Urinary bladder (tissue), 4 donors: Measurements from ENCODE around the gene PLEKHM2. TPM values are rescaled to one million over a fixed set of nuclear protein-coding genes. Genes with fewer than 3 reads are reported as not detected.

Source experiments
- DNase-seq: peaks from one replicate; pipeline ENCODE4 v3.0.0-alpha.2; 2015; ENCODE audit errors: extremely low spot score
- H3K27ac ChIP-seq: one replicate; pipeline ENCODE4 v1.5.1; 2013; ENCODE audit warnings: low read depth, mild to moderate bottlenecking, moderate library complexity
- H3K36me3 ChIP-seq: one replicate; pipeline ENCODE4 v1.6.1; 2013; ENCODE audit warnings: mild to moderate bottlenecking, moderate library complexity; ENCODE audit not compliant: insufficient read depth
- H3K4me1 ChIP-seq: one replicate; pipeline ENCODE4 v1.6.1; 2013; ENCODE audit warnings: mild to moderate bottlenecking, moderate library complexity; ENCODE audit not compliant: insufficient read depth
- H3K4me3 ChIP-seq: one replicate; pipeline ENCODE4 v1.5.1; 2013; ENCODE audit warnings: low read depth, low read length
- WGBS: extraction: QIAGEN DNeasy Blood & Tissue Kit; methylation state at CpG from one replicate; pipeline ENCODE4 v1.1.7; 2013; 5-methylcytosine and 5-hydroxymethylcytosine counted together
- polyA plus RNA-seq: library from polyadenylated mRNA; stranded (reverse); fragments of 200-250 nt; gene quantifications from one replicate; pipeline ENCODE4 v1.2.3, GENCODE V29; 2013
- total RNA-seq: library from RNA; depleted of rRNA; stranded (reverse); fragments of >200 nt; gene quantifications from one replicate; pipeline ENCODE4 v1.2.3, GENCODE V29; 2014
- donor health status: healthy with polysubstance abuse.
- donor health status: healthy.

PLEKHM2 gene
- total and polyA plus RNA-seq, 2 donors, result 23.5 to 53.5 TPM

DNA sequence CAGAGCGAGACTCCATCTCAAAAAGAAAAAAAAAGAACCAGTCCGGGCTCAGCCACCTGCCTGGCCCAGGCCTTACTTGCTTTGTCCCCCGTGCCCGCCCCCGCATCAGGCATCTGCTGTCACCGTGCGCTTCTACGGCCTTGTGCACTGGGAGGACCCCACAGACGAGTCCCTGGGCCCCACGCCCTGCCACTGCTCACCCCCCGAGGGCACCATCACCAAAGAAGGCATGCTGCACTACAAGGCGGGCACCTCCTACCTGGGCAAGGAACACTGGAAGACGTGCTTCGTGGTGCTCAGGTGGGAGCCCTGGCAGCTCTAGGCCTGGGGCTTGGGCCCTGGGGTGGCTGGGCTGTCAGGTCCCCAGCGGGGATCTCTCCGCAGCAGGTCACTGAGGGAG, 46.3 kb downstream of the PLEKHM2 start:
- Histone ChIP-seq H3K36me3 (peaks cover 15% of the 10 kb centered on the region), H3K27ac (no peak overlapping the region), H3K4me3 (no peak overlapping the region), H3K4me1 (no peaks in the 10 kb centered on the region)
- 95% methylated on average over 16 of the region's 16 CpGs for whole genome bisulfite sequencing
- DNase-seq, result no peak

GRCh38 chr1:15730936-15731335, 46.8 kb downstream of the PLEKHM2 start:
- Histone ChIP-seq H3K36me3 (peaks cover 11% of the 10 kb centered on the region), H3K27ac (no peak overlapping the region), H3K4me3 (no peak overlapping the region), H3K4me1 (no peaks in the 10 kb centered on the region)
- 94% methylated on average over 16 of the region's 16 CpGs for WGBS
- no peak for DNase-seq

DNA sequence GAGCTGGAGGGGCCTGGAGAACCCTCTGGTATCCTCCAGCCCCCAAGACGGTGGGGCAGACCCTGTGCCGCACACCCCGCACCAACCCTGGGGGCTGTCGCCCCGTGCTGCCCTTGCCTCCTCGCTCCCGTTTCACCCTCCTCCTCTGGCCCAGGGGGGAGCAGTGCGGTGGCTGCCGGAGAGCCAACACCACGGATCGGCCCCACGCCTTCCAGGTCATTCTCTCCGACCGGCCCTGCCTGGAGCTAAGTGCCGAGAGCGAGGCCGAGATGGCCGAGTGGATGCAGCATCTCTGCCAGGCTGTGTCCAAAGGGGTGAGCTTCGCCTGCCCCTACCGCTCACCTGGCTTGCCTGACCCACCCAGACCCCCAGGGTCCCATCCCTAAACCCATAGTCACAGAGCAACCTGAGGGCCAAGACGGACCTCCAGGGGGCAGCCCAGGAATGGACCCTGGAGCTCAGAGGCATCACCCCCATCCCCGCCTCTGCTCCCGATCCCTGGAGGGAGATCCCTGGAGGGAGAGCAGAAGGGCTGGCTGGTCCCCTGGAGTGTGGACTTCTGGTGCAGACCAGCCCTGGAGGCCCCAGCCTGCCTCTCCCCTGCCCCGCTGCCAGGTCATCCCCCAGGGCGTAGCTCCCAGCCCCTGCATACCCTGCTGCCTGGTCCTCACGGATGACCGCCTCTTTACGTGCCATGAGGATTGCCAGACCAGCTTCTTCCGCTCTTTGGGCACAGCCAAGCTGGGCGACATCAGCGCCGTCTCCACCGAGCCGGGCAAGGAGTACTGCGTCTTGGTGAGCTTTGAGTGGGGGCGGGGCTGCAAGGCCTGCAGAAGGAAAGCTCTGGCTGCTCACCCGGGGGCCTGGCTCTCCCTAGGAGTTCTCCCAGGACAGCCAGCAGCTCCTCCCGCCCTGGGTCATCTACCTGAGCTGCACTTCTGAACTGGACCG, 47.9 kb downstream of the PLEKHM2 start:
- WGBS, result 92% methylated on average over 39 of the region's 39 CpGs
- no peak overlapping the region for H3K4me3 ChIP-seq
- no peak overlapping the region for H3K27ac ChIP-seq
- no peak for DNase-seq
- no peaks in the 10 kb centered on the region for H3K4me1 ChIP-seq
- H3K36me3 ChIP-seq, result peaks cover 10% of the 10 kb centered on the region

- H3K4me1 ChIP-seq, result no peaks in the 10 kb centered on the region
- peaks cover 7% of the 10 kb centered on the region for H3K36me3 ChIP-seq
- WGBS, result 83% methylated on average over 7 of the region's 7 CpGs
- H3K27ac ChIP-seq, result no peak overlapping the region
- no peak overlapping the region for H3K4me3 ChIP-seq
- DNase-seq, result no peak
Observed at GRCh38 chr1:15732686-15733081, 48.6 kb downstream of the PLEKHM2 start.

DNA sequence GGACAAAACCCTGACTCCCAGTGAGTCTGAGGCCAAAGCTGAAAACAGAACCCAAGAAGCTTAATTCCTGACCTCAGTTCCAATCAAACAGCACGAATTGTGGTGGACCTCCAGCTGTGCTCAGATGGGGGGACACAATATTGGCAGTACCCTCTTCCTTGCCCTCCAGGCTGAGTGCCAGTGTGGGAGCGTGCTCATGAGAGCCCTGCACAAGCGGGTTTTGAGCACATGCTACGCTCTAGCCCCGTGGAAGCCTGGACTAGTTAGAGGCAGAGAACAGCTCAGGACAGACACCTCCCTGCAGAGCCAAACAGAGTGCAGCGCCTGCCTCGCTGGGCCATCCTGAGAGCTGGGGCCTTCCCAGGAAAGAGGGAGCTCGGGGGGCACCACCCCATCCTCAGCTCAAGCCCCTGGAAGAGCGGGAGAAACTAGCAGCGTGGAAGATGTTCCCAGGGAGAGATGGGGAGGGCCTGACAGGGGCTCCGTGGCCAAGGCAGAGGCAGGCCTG, 49.2 kb downstream of the PLEKHM2 start:
- no peaks in the 10 kb centered on the region for H3K4me1 ChIP-seq
- no peak for DNase-seq
- 89% methylated on average over 11 of the region's 11 CpGs for WGBS
- H3K4me3 ChIP-seq, result no peak overlapping the region
- H3K36me3 ChIP-seq, result peaks cover 7% of the 10 kb centered on the region
- no peak overlapping the region for H3K27ac ChIP-seq

DNA sequence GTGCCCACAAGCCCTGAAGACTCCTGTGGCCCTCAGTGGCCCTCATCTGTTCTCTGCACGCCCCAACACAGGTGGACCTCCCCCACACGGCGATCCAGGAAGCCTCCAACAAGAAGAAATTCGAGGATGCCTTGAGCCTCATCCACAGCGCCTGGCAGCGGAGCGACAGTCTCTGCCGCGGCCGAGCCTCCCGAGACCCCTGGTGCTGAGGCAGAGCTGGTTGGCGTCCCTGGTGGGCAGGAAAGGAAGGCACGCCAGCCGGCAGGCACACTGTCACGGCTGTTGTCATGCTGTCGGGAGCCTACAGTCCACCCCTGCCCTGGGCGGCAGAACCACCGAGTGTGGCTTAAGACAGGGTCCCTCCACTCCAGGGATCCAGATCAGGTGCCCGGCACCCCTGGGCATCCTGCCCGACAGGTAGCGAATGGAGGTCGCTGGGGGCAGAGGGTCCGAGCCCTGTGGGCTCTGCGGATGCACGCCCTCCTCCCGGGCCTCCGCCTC, 49.7 kb downstream of the PLEKHM2 start:
- H3K4me3 ChIP-seq, result no peak overlapping the region
- no peak for DNase-seq
- WGBS, result 90% methylated on average over 27 of the region's 27 CpGs
- peaks cover 4% of the 10 kb centered on the region for H3K36me3 ChIP-seq
- no peak overlapping the region for H3K27ac ChIP-seq
- no peaks in the 10 kb centered on the region for H3K4me1 ChIP-seq

GRCh38 chr1:15734296-15734695, 50.2 kb downstream of the PLEKHM2 start:
- H3K36me3 ChIP-seq, result peaks cover 4% of the 10 kb centered on the region
- WGBS, result 75% methylated on average over 13 of the region's 13 CpGs
- DNase-seq, result no peak
- H3K27ac ChIP-seq, result no peak overlapping the region
- no peaks in the 10 kb centered on the region for H3K4me1 ChIP-seq
- no peak overlapping the region for H3K4me3 ChIP-seq

GRCh38 chr1:15734901-15735300, 50.8 kb downstream of the PLEKHM2 start:
- Histone ChIP-seq H3K4me1 (no peaks in the 10 kb centered on the region), H3K27ac (no peak overlapping the region), H3K4me3 (no peak overlapping the region), H3K36me3 (peaks cover 4% of the 10 kb centered on the region)
- DNase-seq, result no peak
- WGBS, result 74% methylated on average over 17 of the region's 17 CpGs

- H3K36me3 ChIP-seq, result peaks cover 4% of the 10 kb centered on the region
- WGBS, result 80% methylated on average over 12 of the region's 12 CpGs
- no peak for DNase-seq
- H3K4me3 ChIP-seq, result no peak overlapping the region
- H3K27ac ChIP-seq, result no peak overlapping the region
- no peaks in the 10 kb centered on the region for H3K4me1 ChIP-seq
Observed at GRCh38 chr1:15735304-15736037, 51.4 kb downstream of the PLEKHM2 start.

DNA sequence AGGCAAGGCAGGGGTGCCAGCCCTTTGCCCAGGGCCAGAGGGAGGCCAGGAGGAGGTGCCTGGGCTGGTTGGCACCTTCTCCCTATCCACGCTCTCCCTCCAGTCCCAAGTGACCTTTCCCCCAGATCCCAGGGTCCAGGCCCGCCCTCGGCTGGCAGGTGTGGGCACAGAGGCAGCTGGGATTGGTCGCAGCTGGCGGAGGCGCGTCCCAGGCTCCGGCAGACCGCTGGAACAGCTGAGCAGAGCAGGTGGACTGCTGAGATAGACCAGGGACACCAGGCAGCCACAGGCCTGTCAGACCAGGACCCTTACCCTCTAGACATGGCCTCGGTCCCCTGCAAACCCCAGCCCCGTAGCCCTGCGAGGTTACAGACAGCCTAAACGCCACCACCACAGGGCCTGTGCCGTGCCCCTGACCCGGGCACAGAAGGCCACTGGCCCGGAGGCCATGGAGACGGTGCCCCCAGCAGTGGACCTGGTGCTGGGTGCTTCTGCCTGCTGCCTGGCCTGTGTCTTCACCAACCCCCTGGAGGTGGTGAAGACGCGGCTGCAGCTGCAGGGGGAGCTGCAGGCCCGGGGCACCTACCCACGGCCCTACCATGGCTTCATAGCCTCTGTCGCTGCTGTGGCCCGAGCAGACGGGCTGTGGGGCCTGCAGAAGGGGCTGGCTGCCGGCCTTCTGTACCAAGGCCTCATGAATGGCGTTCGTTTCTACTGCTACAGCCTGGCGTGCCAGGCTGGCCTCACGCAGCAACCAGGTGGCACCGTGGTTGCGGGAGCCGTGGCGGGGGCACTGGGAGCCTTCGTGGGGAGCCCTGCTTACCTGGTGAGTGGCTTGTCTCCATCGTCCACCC, 52.1 kb downstream of the PLEKHM2 start, which contains the start of gene SLC25A34:
SLC25A34 (plus strand) TSS at position 221 of the 854 bp plus-strand sequence; CDS start at position 449, 228 bp downstream.
- peaks cover 4% of the 10 kb centered on the region for H3K36me3 ChIP-seq
- DNase-seq, result no peak
- H3K4me1 ChIP-seq, result no peaks in the 10 kb centered on the region
- 80% methylated on average over 35 of the region's 35 CpGs for WGBS
- H3K4me3 ChIP-seq, result no peak within 1 kb of the TSS
- no peak within 1 kb of the TSS for H3K27ac ChIP-seq

DNA sequence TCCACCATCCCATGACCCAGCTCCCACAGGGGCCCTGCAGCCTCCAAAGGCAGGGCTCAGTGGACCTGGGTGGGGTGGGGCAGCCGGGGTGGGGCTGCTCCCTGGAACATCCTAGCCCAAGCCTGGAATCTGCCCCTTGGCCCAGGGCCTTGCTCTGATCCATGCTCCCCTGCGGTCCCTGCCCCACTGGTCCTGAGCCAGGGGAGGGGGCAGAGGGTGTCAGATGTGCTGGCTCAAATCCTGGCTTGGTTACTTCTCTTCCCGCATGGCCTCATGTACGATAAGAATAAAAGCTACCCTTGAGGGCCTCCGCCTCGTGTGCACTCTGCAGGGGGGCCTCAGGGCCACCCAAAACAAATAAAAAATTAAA, 52.8 kb downstream of the PLEKHM2 start:
- 42% methylated on average over 6 of the region's 6 CpGs for WGBS
- peaks cover 3% of the 10 kb centered on the region for H3K36me3 ChIP-seq
- no peak for DNase-seq
- H3K4me1 ChIP-seq, result no peaks in the 10 kb centered on the region
- no peak overlapping the region for H3K27ac ChIP-seq
- H3K4me3 ChIP-seq, result no peak overlapping the region

DNA sequence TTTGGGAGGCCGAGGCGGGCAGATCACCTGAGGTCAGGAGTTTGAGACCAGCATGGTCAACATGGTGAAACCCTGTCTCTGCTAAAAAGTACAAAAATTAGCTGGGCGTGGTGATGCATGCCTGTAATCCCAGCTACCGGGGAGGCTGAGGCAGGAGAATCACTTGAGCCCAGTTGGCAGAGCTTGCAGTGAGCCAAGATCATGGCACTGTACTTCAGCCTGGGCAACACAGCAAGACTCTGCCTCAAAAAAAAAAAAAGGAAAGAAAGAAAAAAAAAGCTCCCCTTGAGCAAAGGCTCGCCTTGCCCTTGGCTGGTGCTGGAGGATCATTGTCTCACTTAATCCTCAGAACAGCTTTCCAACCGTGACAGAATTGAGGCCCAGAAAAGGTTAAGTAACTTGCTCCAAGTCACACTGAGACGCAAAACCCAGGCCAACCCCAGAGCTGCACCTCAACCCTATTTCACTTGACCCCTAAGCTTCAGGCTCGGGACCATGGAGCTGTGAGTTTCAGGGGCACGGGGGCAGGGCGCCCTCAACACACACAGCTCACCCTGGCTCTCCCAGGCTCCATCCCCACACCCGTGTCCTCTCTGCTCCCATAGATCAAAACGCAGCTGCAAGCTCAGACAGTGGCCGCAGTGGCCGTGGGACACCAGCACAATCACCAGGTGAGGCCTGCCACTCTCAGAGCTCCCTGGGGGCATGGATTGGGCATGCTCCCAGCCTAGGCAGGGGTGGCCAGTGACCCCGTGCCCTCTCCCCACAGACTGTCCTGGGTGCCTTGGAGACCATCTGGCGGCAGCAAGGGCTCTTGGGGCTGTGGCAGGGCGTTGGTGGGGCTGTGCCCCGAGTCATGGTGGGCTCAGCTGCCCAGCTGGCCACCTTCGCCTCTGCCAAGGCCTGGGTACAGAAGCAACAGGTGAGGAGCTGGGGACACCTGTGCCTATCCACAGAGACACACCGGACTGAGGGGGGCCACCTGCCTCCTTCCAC, 53.5 kb downstream of the PLEKHM2 start:
- 87% methylated on average over 20 of the region's 20 CpGs for WGBS
- no peak for DNase-seq
- no peaks in the 10 kb centered on the region for H3K4me1 ChIP-seq
- peaks cover 1% of the 10 kb centered on the region for H3K36me3 ChIP-seq
- no peak overlapping the region for H3K27ac ChIP-seq
- H3K4me3 ChIP-seq, result no peak overlapping the region
